GM12801 (cell line): Measurements from ENCODE around the gene SELE.

Source experiments
- TF ChIP-seq, protein P1 (sequence below): IDR thresholded peaks from one replicate; pipeline ENCODE4 v1.5.1; 2011; ENCODE audit warnings: control low read depth; ENCODE audit not compliant: insufficient read length; ENCODE audit errors: extremely low read depth

The SELE gene

GRCh38 chr1:169692756-169693460 lies 41.0 kb downstream of the SELE start:
- TF ChIP-seq, protein P1, sequence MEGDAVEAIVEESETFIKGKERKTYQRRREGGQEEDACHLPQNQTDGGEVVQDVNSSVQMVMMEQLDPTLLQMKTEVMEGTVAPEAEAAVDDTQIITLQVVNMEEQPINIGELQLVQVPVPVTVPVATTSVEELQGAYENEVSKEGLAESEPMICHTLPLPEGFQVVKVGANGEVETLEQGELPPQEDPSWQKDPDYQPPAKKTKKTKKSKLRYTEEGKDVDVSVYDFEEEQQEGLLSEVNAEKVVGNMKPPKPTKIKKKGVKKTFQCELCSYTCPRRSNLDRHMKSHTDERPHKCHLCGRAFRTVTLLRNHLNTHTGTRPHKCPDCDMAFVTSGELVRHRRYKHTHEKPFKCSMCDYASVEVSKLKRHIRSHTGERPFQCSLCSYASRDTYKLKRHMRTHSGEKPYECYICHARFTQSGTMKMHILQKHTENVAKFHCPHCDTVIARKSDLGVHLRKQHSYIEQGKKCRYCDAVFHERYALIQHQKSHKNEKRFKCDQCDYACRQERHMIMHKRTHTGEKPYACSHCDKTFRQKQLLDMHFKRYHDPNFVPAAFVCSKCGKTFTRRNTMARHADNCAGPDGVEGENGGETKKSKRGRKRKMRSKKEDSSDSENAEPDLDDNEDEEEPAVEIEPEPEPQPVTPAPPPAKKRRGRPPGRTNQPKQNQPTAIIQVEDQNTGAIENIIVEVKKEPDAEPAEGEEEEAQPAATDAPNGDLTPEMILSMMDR = no peak

GRCh38 chr1:169690489-169690888 lies 43.4 kb downstream of the SELE start:
- TF ChIP-seq, protein P1 = no peak

DNA sequence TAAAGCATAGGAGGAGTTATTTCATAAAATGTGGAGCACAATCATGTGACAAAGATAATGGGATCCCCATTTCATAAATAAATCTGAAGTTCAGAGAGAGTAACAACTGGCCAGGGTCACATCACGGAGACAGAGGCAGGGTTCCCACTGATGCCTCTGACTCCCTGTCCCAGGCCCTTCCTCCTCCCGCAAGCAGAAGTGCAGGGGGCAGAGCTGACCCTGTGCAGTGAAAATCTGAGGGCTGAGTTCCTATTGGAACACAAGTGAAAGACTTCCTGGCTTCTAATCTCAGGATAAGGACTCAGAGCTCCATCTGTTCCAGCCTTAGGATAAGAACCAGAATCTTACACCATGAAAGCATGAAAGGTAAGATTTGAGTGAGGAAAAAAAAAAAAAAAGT lies 44.5 kb downstream of the SELE start:
- TF ChIP-seq, protein P1 = no peak

DNA sequence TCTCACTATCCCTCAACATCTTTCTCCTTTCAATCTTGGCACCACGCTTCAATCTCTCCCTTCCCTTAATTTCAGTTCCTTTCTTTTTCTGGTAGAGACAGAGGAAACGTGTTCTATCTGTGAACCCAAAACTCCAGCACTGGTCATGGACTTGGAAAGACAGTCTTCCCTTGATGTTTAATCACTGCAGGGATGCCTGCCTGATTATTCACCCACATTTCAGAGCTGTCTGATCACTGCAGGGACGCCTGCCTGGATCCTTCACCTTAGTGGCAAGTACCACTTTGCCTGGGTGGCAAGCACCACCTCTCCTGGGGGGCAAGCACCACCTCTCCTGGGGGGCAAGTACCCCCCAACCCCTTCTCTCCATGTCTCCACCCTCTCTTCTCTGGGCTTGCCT lies 50.2 kb downstream of the SELE start:
- TF ChIP-seq, protein P1 = no peak

DNA sequence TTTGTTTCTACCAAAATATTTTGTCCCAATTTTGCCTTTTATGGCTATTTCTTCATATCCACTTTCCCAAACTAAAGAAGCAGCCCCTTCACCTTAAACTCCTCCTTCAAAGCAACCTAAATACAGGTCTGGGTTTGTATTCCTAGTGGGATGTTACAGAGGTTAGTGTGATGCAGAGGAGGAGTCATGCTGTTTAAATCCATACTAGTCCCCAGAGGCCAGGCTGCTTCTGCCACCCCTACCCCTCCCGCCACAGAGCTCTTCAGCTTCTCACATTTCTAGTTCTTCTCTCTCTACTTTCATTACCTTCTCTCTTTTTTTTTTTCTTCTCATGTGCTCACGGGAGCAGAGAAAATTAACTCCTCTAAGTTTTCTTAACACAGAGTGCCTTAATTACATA lies 51.8 kb downstream of the SELE start:
- TF ChIP-seq, protein P1 = no peak

GRCh38 chr1:169681140-169681539 lies 52.7 kb downstream of the SELE start:
- TF ChIP-seq, protein P1 = no peak

DNA sequence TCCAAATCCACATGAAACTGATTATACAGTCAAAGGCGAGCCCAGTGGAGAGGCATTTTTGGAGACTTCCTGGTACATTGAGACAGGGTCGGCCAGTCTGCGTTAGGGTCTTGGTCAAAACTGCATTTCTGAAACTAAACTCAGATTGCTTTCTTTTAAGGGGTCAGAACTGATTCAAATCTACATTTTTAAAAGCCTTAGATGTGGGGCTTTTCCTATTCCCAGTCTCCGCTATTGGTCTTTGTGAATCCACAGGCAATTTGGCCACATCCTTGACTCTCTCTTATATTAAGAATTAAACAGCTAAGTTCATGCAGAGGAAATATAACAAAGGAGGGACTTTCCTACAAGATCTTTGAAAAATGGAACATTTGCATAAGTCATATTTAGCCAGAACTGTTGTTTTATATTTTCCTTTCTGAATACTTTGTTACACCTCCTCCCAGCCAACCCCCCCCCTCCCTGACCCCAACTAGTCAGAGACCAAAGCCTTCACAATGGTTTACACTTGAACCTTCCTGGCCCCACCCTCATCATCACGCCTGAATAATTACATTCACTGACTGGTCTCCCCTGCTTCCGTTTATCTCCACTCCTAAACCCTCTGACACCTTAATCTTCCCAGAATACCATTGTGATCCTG lies 53.4 kb downstream of the SELE start:
- TF ChIP-seq, protein P1 = no peak
